GM23338 (cell line): ENCODE results near the gene SSNA1. TPM values are rescaled to one million over a fixed set of nuclear protein-coding genes. Genes with fewer than 3 reads are reported as not detected.

Source experiments
- ATAC-seq: fragments of 200-7000 bp; cut with Tn5 transposase; 3 replicates; pipeline ENCODE4 v1.9.1; 2020
- DNase-seq: peaks from one replicate; pipeline ENCODE4 v3.0.0-alpha.2; 2015; ENCODE audit warnings: low spot score
- H2AFZ ChIP-seq: fragments of 200-600 bp; sonication (generic); 2 replicates; pipeline ENCODE4 v1.8.0; 2016; ENCODE audit warnings: antibody characterized with exemption, mild to moderate bottlenecking, moderate library complexity
- H3F3A ChIP-seq: fragments of 200-600 bp; sonication (generic); replicated peaks from 2 replicates; pipeline ENCODE4 v1.8.0; 2017; ENCODE audit warnings: antibody characterized with exemption, mixed run types, low read depth
- H3K27ac ChIP-seq: fragments of 200-600 bp; sonication (generic); 2 replicates; pipeline ENCODE4 v1.6.1; 2016; ENCODE audit warnings: low read depth
- H3K27me3 ChIP-seq: fragments of 200-600 bp; sonication (generic); 2 replicates; pipeline ENCODE4 v1.8.0; 2016; ENCODE audit warnings: mild to moderate bottlenecking, mixed run types, moderate library complexity; ENCODE audit not compliant: insufficient read depth
- H3K36me3 ChIP-seq: fragments of 200-600 bp; sonication (generic); 2 replicates; pipeline ENCODE4 v1.8.0; 2016; ENCODE audit warnings: mild to moderate bottlenecking; ENCODE audit not compliant: insufficient read depth
- H3K4me1 ChIP-seq: fragments of 200-600 bp; sonication (generic); 2 replicates; pipeline ENCODE4 v1.8.0; 2016; ENCODE audit warnings: mild to moderate bottlenecking, moderate library complexity; ENCODE audit not compliant: insufficient read depth
- H3K4me2 ChIP-seq: fragments of 200-600 bp; sonication (generic); 2 replicates; pipeline ENCODE4 v1.7.1; 2017; ENCODE audit warnings: mixed run types
- H3K4me3 ChIP-seq: fragments of 200-600 bp; sonication (generic); 2 replicates; pipeline ENCODE4 v1.6.1; 2016; ENCODE audit warnings: mixed run types
- H3K79me2 ChIP-seq: fragments of 200-600 bp; sonication (generic); replicated peaks from 2 replicates; pipeline ENCODE4 v1.8.0; 2017; ENCODE audit warnings: mild to moderate bottlenecking; ENCODE audit not compliant: insufficient read depth
- H3K9me2 ChIP-seq: fragments of 200-600 bp; sonication (generic); 2 replicates; pipeline ENCODE4 v1.8.0; 2017; ENCODE audit not compliant: insufficient read depth
- H4K20me1 ChIP-seq: fragments of 200-600 bp; sonication (generic); replicated peaks from 2 replicates; pipeline ENCODE4 v1.8.0; 2017; ENCODE audit warnings: mild to moderate bottlenecking; ENCODE audit not compliant: insufficient read depth
- H3K27ac Mint-ChIP-seq: 2 replicates; pipeline ENCODE4 v1.8.0; 2020; ENCODE audit warnings: inconsistent platforms, mild to moderate bottlenecking, moderate library complexity, mixed read lengths
- H3K27me3 Mint-ChIP-seq: 3 replicates; pipeline ENCODE4 v1.8.0; 2022; ENCODE audit warnings: low read depth, mild to moderate bottlenecking, moderate library complexity, mixed read lengths, inconsistent platforms; ENCODE audit not compliant: insufficient read depth, poor library complexity
- H3K36me3 Mint-ChIP-seq: 3 replicates; pipeline ENCODE4 v1.8.0; 2021; ENCODE audit warnings: low read depth, mild to moderate bottlenecking, inconsistent platforms, moderate library complexity, mixed read lengths
- H3K4me1 Mint-ChIP-seq: 3 replicates; pipeline ENCODE4 v1.8.0; 2020; ENCODE audit warnings: mild to moderate bottlenecking, inconsistent platforms, mixed read lengths
- H3K4me3 Mint-ChIP-seq: 3 replicates; pipeline ENCODE4 v1.8.0; 2021; ENCODE audit warnings: moderate library complexity, mild to moderate bottlenecking, inconsistent platforms, mixed read lengths
- H3K9me3 Mint-ChIP-seq: 3 replicates; pipeline ENCODE4 v1.8.0; 2020; ENCODE audit warnings: moderate library complexity, mild to moderate bottlenecking, inconsistent platforms, mixed read lengths
- CREB1 ChIP-seq: fragments of 250-450 bp; sonication (Bioruptor Pico); IDR thresholded peaks from 2 replicates; pipeline ENCODE4 v1.5.0; 2020; ENCODE audit warnings: low read depth, mild to moderate bottlenecking, moderate library complexity
- CTCF ChIP-seq, 2 experiments: fragments of 200-600 bp in 1 of 2; sonication (generic) in 1 of 2; conservative IDR thresholded peaks; 2 replicates each; pipeline versions ENCODE4 v1.5.1 to v1.6.1; 2016 to 2017; ENCODE audit warnings: antibody characterized with exemption in 2 of 2, low read depth in 2 of 2, mild to moderate bottlenecking in 2 of 2, moderate library complexity in 1 of 2
- ETS1 ChIP-seq: IDR thresholded peaks from 2 replicates; pipeline ENCODE4 v1.6.1; 2016; ENCODE audit warnings: antibody characterized with exemption
- EZH2 ChIP-seq: fragments of 200-600 bp; sonication (generic); IDR thresholded peaks from one replicate; pipeline ENCODE4 v1.8.0; 2017; ENCODE audit warnings: antibody characterized with exemption, mild to moderate bottlenecking, low read depth; ENCODE audit not compliant: unreplicated experiment
- EZH2phosphoT487 ChIP-seq: fragments of 200-600 bp; sonication (generic); IDR thresholded peaks from one replicate; pipeline ENCODE4 v1.8.1; 2018; ENCODE audit warnings: antibody characterized with exemption; ENCODE audit not compliant: unreplicated experiment
- JUNB ChIP-seq: IDR thresholded peaks from one replicate; pipeline ENCODE4 v1.6.1; 2016; ENCODE audit warnings: antibody characterized with exemption; ENCODE audit not compliant: unreplicated experiment
- NANOG ChIP-seq: IDR thresholded peaks from 2 replicates; pipeline ENCODE4 v1.6.1; 2016; ENCODE audit warnings: antibody characterized with exemption, borderline replicate concordance
- POLR2AphosphoS5 ChIP-seq: IDR thresholded peaks from 2 replicates; pipeline ENCODE4 v1.6.1; 2016; ENCODE audit warnings: antibody characterized with exemption, low read depth
- REST ChIP-seq: IDR thresholded peaks from one replicate; pipeline ENCODE4 v1.6.1; 2018; ENCODE audit warnings: antibody characterized with exemption; ENCODE audit not compliant: unreplicated experiment
- STAT1 ChIP-seq: IDR thresholded peaks from one replicate; pipeline ENCODE4 v1.6.1; 2016; ENCODE audit warnings: antibody characterized with exemption; ENCODE audit not compliant: unreplicated experiment
- ZNF114 ChIP-seq: fragments of 250-450 bp; sonication (Bioruptor Pico); IDR thresholded peaks from 2 replicates; pipeline ENCODE4 v1.5.0; 2020; ENCODE audit warnings: mild to moderate bottlenecking, moderate library complexity
- ZNF331 ChIP-seq: fragments of 250-450 bp; sonication (Bioruptor Pico); IDR thresholded peaks from 2 replicates; pipeline ENCODE4 v1.5.0; 2020; ENCODE audit warnings: low read depth, mild to moderate bottlenecking, moderate library complexity
- ZNF462 ChIP-seq: fragments of 250-450 bp; sonication (Bioruptor Pico); IDR thresholded peaks from 2 replicates; pipeline ENCODE4 v1.5.0; 2020; ENCODE audit warnings: mild to moderate bottlenecking, moderate library complexity
- polyA plus RNA-seq: library from polyadenylated mRNA; unstranded; fragments of >200 nt; fragmentation: Nextera tagmentation; extraction: Ambion mirVana; gene quantifications from 2 replicates; pipeline ENCODE4 v1.2.1, GENCODE V29; 2016
- total RNA-seq: library from RNA; depleted of rRNA; stranded (reverse); fragments of >200 nt; shearing (Covaris generic); gene quantifications from 2 replicates; pipeline ENCODE4 v1.2.3, GENCODE V29; 2014

The SSNA1 gene
- total and polyA plus RNA-seq, 2 experiments from 2014 or later: 132 to 154 TPM

GRCh38 chr9:137147091-137147792 lies 41.2 kb upstream of the SSNA1 start (continued):
- no peak for TF ChIP-seq ZNF462 (CRISPR knock-in tag)

- Histone ChIP-seq H3K4me2 (no peak overlapping the region), H3K27me3 (no peaks in the 10 kb centered on the region), H3K4me3 (no peak overlapping the region), H2AFZ (no peak overlapping the region), H4K20me1 (no peaks in the 10 kb centered on the region; the same call in 1 of the 2 replicates), H3F3A (peaks cover 11% of the 10 kb centered on the region), H3K27ac (no peak overlapping the region), H3K79me2 (no peaks in the 10 kb centered on the region), H3K4me1 (no peaks in the 10 kb centered on the region), H3K9me2 (no peaks in the 10 kb centered on the region), H3K36me3 (no peaks in the 10 kb centered on the region)
- H3K27ac Mint-ChIP-seq: no peak overlapping the region
- H3K36me3 Mint-ChIP-seq: no peaks in the 10 kb centered on the region
- peak; percentile 41 for ATAC-seq
- peaks cover 2% of the 10 kb centered on the region; the same call in 1 of the 3 replicates for H3K4me1 Mint-ChIP-seq
- H3K9me3 Mint-ChIP-seq: peaks cover 13% of the 10 kb centered on the region; the same call in 2 of the 3 replicates
- H3K27me3 Mint-ChIP-seq: peaks cover 11% of the 10 kb centered on the region
- no peak overlapping the region for H3K4me3 Mint-ChIP-seq
- DNase-seq: no peak
- TF ChIP-seq CREB1 (CRISPR knock-in tag): no peak
- no peak for TF ChIP-seq EZH2
- TF ChIP-seq JUNB: no peak
- no peak for TF ChIP-seq STAT1
- no peak for TF ChIP-seq ETS1
- TF ChIP-seq POLR2AphosphoS5: no peak
- TF ChIP-seq ZNF114 (CRISPR knock-in tag): no peak
- no peak for TF ChIP-seq CTCF (conservative IDR thresholded peaks at IDR 0.05; ENCODE audit: low read depth in 2 of 2)
- TF ChIP-seq REST: no peak
- TF ChIP-seq NANOG: no peak
- TF ChIP-seq EZH2phosphoT487: no peak
- TF ChIP-seq ZNF331 (CRISPR knock-in tag): no peak
Measured at GRCh38 chr9:137147793-137148160, 40.7 kb upstream of the SSNA1 start.
